Lower leg skin (tissue), 4 donors: ENCODE results near the gene AGBL1. TPM values are rescaled to one million over a fixed set of nuclear protein-coding genes. Genes with fewer than 3 reads are reported as not detected.

Experiments
- DNase-seq, 2 donors: peaks; one replicate each; pipeline ENCODE4 v3.0.0-alpha.2; 2019; ENCODE audit warnings: low spot score in 2 of 2
- H3K4me3 ChIP-seq: fragments of 200-600 bp; sonication (generic); 2 replicates; pipeline ENCODE4 v1.5.1; 2017; ENCODE audit warnings: mild to moderate bottlenecking, low read depth; ENCODE audit not compliant: poor library complexity, severe bottlenecking
- POLR2A ChIP-seq, 2 donors: fragments of 450-650 bp; IDR thresholded peaks; one replicate each; pipeline ENCODE4 v1.6.1; 2016 to 2017; ENCODE audit warnings: antibody characterized with exemption in 2 of 2, mild to moderate bottlenecking in 1 of 2, moderate library complexity in 1 of 2
- WGBS, 2 donors: methylation state at CpG; one replicate each; pipeline ENCODE4 v1.1.5; 2018; 5-methylcytosine and 5-hydroxymethylcytosine counted together
- intact Hi-C: fragments of 100-400 bp; cut with DNase I; formaldehyde crosslinking; loops from one replicate; pipeline ENCODE4 v1.15.0; 2023; ENCODE audit warnings: low total_unique reads
- total RNA-seq, 4 donors: library from RNA; depleted of rRNA; stranded (reverse); fragments of >200 nt; gene quantifications; one replicate each; pipeline ENCODE4 v1.1.0, GENCODE V29; 2016
- TF ChIP-seq, protein P1 (sequence below), 3 donors: fragments of 450-650 bp; IDR thresholded peaks; one replicate each; pipeline ENCODE4 v1.5.1; 2016; ENCODE audit warnings: antibody characterized with exemption in 3 of 3, mild to moderate bottlenecking in 3 of 3, moderate library complexity in 2 of 3

Gene AGBL1
- total RNA-seq, 4 donors from 2014 or later = 0.13 to 0.91 TPM; not detected in 2

DNA sequence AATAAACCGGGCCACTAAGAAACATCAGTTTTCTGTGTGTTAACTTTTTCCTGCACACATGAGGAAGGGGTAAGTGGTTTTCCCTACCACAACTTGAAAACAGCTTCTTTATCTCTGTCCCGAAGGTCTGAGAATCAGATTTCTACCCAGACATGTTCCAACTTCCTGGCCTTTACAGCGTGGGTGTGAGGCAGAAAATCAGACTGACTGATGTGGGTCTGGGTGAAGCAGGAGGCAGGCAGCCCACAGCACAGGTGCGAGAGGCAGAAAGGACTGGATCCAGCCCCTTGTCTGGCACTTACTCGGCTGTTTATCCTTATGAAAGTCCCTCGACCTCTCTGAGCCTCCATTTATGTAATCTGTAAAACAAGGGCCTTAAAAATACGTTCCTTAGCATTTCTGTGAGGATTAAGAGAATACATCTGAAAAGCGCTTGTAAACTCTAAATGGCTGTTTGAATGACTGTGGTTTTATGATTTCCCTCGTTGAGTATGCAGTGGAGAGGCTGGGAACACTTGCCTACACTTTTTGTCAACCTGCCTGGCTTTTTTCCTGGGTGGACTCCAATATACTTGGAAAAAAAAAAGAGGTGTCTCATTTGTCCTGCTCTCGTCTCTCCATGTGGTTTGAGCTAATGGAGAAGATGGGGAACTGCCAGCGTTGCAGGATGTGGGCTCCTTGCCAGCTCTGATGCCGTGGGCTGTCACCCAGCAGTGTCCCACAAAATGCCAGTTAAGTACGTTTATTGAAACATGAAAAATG, 3.1 kb downstream of the AGBL1 start:
- 37 to 42% methylated on average over 13 of the region's 13 CpGs for WGBS, 2 donors
- TF ChIP-seq POLR2A (IDR thresholded peaks at IDR 0.05) = no peak
- TF ChIP-seq, protein P1, sequence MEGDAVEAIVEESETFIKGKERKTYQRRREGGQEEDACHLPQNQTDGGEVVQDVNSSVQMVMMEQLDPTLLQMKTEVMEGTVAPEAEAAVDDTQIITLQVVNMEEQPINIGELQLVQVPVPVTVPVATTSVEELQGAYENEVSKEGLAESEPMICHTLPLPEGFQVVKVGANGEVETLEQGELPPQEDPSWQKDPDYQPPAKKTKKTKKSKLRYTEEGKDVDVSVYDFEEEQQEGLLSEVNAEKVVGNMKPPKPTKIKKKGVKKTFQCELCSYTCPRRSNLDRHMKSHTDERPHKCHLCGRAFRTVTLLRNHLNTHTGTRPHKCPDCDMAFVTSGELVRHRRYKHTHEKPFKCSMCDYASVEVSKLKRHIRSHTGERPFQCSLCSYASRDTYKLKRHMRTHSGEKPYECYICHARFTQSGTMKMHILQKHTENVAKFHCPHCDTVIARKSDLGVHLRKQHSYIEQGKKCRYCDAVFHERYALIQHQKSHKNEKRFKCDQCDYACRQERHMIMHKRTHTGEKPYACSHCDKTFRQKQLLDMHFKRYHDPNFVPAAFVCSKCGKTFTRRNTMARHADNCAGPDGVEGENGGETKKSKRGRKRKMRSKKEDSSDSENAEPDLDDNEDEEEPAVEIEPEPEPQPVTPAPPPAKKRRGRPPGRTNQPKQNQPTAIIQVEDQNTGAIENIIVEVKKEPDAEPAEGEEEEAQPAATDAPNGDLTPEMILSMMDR (IDR thresholded peaks at IDR 0.05) = no peak

DNA sequence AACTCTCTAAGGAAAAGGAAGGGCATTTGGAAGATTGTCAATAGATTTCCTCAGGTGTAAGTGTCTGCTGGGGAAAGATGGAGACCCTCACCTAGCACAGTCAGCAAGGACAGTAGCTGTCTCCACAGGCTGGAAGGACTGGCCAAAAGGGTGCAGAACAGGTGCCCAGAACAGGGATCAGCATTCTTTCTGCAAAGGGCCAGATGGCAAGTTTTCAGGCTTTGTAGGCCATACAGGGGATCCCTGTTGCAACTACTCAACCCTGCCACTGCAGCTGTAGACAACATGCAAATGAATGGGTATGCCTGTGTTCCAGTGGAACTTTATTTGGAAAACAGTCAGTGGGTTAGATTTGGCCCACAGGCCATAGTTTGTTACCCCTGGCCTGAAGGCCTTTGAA, 8.1 kb downstream of the AGBL1 start:
- intact Hi-C loops = no loop called here
- TF ChIP-seq POLR2A (IDR thresholded peaks at IDR 0.05) = no peak
- TF ChIP-seq, protein P1 (IDR thresholded peaks at IDR 0.05) = no peak
- DNase-seq = no peak
- H3K4me3 ChIP-seq = no peak overlapping the region

More for the DNA sequence above, 3.1 kb downstream of the AGBL1 start:
- no peak overlapping the region for H3K4me3 ChIP-seq
- no peak for DNase-seq
- intact Hi-C loops = no loop called here

DNA sequence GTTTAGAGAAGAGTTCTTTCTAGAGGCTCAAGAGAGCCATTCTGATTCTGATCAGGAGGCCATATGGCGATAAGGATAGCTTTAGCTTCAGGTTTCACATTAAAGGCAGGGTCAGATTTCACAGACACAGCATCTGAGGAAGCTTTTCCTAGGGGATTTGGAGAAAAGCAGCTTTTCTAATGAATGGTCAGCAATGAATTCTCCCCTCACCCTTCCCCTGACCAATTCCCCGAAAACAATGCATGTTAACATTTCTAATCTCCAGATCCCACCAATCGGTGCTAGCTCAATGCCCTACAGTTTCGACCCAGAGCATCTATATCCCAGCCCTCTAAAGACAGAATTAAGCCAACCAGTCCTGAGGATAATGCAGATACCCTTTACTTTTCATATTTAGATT, 9.8 kb downstream of the AGBL1 start:
- TF ChIP-seq, protein P1 (IDR thresholded peaks at IDR 0.05) = no peak
- no peak for TF ChIP-seq POLR2A (IDR thresholded peaks at IDR 0.05)
- intact Hi-C loops = no loop called here
- DNase-seq = no peak
- 35 to 39% methylated on average over 4 of the region's 4 CpGs for WGBS, 2 donors
- no peak overlapping the region for H3K4me3 ChIP-seq

DNA sequence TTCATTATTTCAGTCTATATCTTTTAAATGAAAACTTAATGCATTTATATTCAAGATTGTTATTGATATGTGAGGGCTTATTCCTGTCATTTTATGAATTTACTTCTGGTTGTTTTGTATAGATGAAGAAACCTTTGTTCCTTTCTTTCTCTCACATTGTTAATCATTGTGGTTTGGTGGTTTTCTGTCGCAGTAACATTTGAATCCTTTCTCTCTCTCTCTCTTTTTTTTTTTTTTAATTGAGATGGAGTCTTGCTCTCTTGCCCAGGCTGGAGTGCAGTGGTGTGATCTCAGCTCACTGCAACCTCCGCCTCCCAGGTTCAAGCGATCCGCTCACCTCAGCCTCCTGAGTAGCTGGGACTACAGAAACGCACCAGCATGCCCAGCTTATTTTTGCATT, 22.1 kb downstream of the AGBL1 start:
- intact Hi-C loops = no loop called here
- DNase-seq = no peak
- no peak overlapping the region for H3K4me3 ChIP-seq
- TF ChIP-seq, protein P1 (IDR thresholded peaks at IDR 0.05) = no peak
- no peak for TF ChIP-seq POLR2A (IDR thresholded peaks at IDR 0.05)
- 92 to 94% methylated on average over 5 of the region's 5 CpGs for WGBS, 2 donors

DNA sequence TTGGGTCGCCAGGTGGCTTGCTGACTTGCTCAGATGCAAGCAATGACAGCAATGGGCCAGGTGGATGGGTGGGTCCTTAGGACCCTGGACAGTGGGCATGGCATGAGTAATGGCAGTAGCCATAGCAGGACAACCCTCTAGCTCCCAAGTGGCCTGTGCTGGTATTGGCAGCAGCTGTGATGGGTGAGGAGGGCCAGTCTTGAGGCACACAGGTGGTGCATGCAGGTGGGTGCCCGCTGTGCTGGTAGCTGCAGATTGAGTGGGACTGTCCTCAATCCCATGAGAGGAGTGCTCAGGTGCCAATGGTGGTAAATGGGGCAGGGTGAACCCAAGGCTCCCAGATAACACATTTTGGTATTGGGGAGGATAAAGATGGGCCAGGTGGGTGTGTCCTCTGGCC, 24.2 kb downstream of the AGBL1 start:
- no peak for DNase-seq
- intact Hi-C loops = no loop called here
- WGBS, 2 donors = 62 to 86% methylated on average over 2 of the region's 2 CpGs
- TF ChIP-seq POLR2A (IDR thresholded peaks at IDR 0.05) = no peak
- TF ChIP-seq, protein P1 (IDR thresholded peaks at IDR 0.05) = no peak
- H3K4me3 ChIP-seq = no peak overlapping the region

DNA sequence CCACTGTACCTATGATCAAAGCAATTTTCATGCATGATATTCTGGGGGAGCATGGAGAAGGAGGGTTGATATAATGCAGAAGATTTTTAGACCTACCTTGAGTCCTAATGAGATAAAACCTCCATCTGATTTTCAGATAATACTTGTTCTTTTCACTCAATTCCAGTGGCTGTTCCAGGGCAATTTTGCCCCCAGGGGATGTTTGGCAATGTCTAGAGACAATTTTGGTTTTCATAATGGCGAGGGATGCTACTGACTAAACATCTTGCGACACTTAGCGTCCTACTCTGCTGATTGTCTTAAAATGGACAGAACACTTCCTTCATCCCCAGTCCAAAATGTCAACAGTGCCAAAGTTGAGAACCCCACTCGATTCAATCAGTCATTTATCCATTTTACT, 26.6 kb downstream of the AGBL1 start:
- no peak for DNase-seq
- intact Hi-C loops = no loop called here
- TF ChIP-seq POLR2A (IDR thresholded peaks at IDR 0.05) = no peak
- TF ChIP-seq, protein P1 (IDR thresholded peaks at IDR 0.05) = no peak
- 71 to 83% methylated on average over 4 of the region's 4 CpGs for WGBS, 2 donors
- H3K4me3 ChIP-seq = no peak overlapping the region
